Hepatocyte (in vitro differentiated cells): ENCODE data around the gene KLHL12.

ENCODE experiments used
- EZH2 ChIP-seq: fragments of 200-600 bp; sonication (generic); IDR thresholded peaks from 2 replicates; pipeline ENCODE4 v1.6.1; 2016; ENCODE audit warnings: antibody characterized with exemption, mild to moderate bottlenecking, borderline replicate concordance
- EZH2phosphoT487 ChIP-seq: fragments of 200-600 bp; sonication (generic); IDR thresholded peaks from one replicate; pipeline ENCODE4 v1.6.1; 2018; ENCODE audit warnings: antibody characterized with exemption, mild to moderate bottlenecking, low read depth, moderate library complexity; ENCODE audit not compliant: unreplicated experiment, severe bottlenecking
- TF ChIP-seq, protein P1 (sequence below): fragments of 200-600 bp; sonication (generic); IDR thresholded peaks from 2 replicates; pipeline ENCODE4 v1.5.1; 2016; ENCODE audit warnings: antibody characterized with exemption, mild to moderate bottlenecking; ENCODE audit not compliant: poor library complexity

DNA sequence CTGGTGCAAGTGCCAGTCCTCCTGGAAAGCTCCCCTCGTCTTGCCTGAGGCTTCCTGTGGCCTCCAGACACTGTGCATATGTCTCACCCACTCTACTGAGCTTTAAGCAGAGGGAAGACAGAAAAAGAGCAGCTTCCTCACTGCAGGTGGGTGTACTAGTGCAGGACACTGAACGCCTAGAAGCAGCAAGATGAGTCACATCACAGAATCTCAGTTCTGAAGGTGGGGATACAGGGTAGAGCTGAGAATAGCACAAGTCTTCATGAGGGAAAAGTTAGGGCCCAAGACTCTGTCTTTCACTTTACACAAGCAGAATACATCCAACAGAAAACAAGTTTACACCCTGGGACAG lies 78.9 kb downstream of the KLHL12 start:
- TF ChIP-seq EZH2 (no peak), EZH2phosphoT487 (no peak)
- TF ChIP-seq, protein P1, sequence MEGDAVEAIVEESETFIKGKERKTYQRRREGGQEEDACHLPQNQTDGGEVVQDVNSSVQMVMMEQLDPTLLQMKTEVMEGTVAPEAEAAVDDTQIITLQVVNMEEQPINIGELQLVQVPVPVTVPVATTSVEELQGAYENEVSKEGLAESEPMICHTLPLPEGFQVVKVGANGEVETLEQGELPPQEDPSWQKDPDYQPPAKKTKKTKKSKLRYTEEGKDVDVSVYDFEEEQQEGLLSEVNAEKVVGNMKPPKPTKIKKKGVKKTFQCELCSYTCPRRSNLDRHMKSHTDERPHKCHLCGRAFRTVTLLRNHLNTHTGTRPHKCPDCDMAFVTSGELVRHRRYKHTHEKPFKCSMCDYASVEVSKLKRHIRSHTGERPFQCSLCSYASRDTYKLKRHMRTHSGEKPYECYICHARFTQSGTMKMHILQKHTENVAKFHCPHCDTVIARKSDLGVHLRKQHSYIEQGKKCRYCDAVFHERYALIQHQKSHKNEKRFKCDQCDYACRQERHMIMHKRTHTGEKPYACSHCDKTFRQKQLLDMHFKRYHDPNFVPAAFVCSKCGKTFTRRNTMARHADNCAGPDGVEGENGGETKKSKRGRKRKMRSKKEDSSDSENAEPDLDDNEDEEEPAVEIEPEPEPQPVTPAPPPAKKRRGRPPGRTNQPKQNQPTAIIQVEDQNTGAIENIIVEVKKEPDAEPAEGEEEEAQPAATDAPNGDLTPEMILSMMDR, result no peak
